ENCODE data around the gene MINDY4. TPM values are rescaled to one million over a fixed set of nuclear protein-coding genes. Genes with fewer than 3 reads are reported as not detected.

MINDY4 gene
- total RNA-seq, 1 donor = 10.5 TPM

GRCh38 chr7:30733216-30733615 lies 38.0 kb upstream of the MINDY4 start:
- Histone ChIP-seq H3K36me3 (ENCODE audit: insufficient read depth, low read length) (no peaks in the 10 kb centered on the region), H4K20me1 (ENCODE audit: insufficient read depth, low read length) (no peaks in the 10 kb centered on the region), H3K27ac (ENCODE audit: low read depth, low read length) (no peak overlapping the region), H3K4me3 (ENCODE audit: insufficient read depth, low read length) (no peak overlapping the region), H3K79me2 (ENCODE audit: insufficient read depth, low read length) (no peaks in the 10 kb centered on the region), H2AFZ (ENCODE audit: low read length) (no peak overlapping the region), H3K27me3 (ENCODE audit: insufficient read depth, low read length) (peaks cover 47% of the 10 kb centered on the region), H3K9me3 (ENCODE audit: low read depth, low read length) (no peaks in the 10 kb centered on the region), H3K4me1 (ENCODE audit: insufficient read depth, low read length) (no peaks in the 10 kb centered on the region), H3K4me2 (ENCODE audit: insufficient read depth, low read length) (no peak overlapping the region)
- DNase-seq (ENCODE audit: insufficient read length, low spot score, missing footprints) = no peak
- no peak for TF ChIP-seq CTCF (IDR thresholded peaks at IDR 0.05; ENCODE audit: extremely low read depth, low read depth, low read length)

GRCh38 chr7:30733691-30734090 lies 37.5 kb upstream of the MINDY4 start:
- Histone ChIP-seq H4K20me1 (ENCODE audit: insufficient read depth, low read length) (no peaks in the 10 kb centered on the region), H3K79me2 (ENCODE audit: insufficient read depth, low read length) (no peaks in the 10 kb centered on the region), H2AFZ (ENCODE audit: low read length) (no peak overlapping the region), H3K9me3 (ENCODE audit: low read depth, low read length) (no peaks in the 10 kb centered on the region), H3K27ac (ENCODE audit: low read depth, low read length) (no peak overlapping the region), H3K4me1 (ENCODE audit: insufficient read depth, low read length) (no peaks in the 10 kb centered on the region), H3K36me3 (ENCODE audit: insufficient read depth, low read length) (no peaks in the 10 kb centered on the region), H3K27me3 (ENCODE audit: insufficient read depth, low read length) (peaks cover 48% of the 10 kb centered on the region), H3K4me3 (ENCODE audit: insufficient read depth, low read length) (no peak overlapping the region), H3K4me2 (ENCODE audit: insufficient read depth, low read length) (no peak overlapping the region)
- peak; percentile 61 for DNase-seq (ENCODE audit: insufficient read length, low spot score, missing footprints)
- no peak for TF ChIP-seq CTCF (IDR thresholded peaks at IDR 0.05; ENCODE audit: extremely low read depth, low read depth, low read length)

GRCh38 chr7:30734497-30734896 lies 36.7 kb upstream of the MINDY4 start:
- TF ChIP-seq CTCF (IDR thresholded peaks at IDR 0.05; ENCODE audit: extremely low read depth, low read depth, low read length) = no peak
- Histone ChIP-seq H3K27ac (ENCODE audit: low read depth, low read length) (no peak overlapping the region), H3K4me1 (ENCODE audit: insufficient read depth, low read length) (no peaks in the 10 kb centered on the region), H3K79me2 (ENCODE audit: insufficient read depth, low read length) (no peaks in the 10 kb centered on the region), H4K20me1 (ENCODE audit: insufficient read depth, low read length) (no peaks in the 10 kb centered on the region), H3K36me3 (ENCODE audit: insufficient read depth, low read length) (no peaks in the 10 kb centered on the region), H3K4me3 (ENCODE audit: insufficient read depth, low read length) (no peak overlapping the region), H3K9me3 (ENCODE audit: low read depth, low read length) (no peaks in the 10 kb centered on the region), H3K27me3 (ENCODE audit: insufficient read depth, low read length) (peaks cover 48% of the 10 kb centered on the region), H2AFZ (ENCODE audit: low read length) (no peak overlapping the region), H3K4me2 (ENCODE audit: insufficient read depth, low read length) (no peak overlapping the region)
- DNase-seq (ENCODE audit: insufficient read length, low spot score, missing footprints) = peak; percentile 62

GRCh38 chr7:30735631-30736030 lies 35.6 kb upstream of the MINDY4 start:
- no peak for DNase-seq (ENCODE audit: insufficient read length, low spot score, missing footprints)
- Histone ChIP-seq H3K4me2 (ENCODE audit: insufficient read depth, low read length) (no peak overlapping the region), H4K20me1 (ENCODE audit: insufficient read depth, low read length) (no peaks in the 10 kb centered on the region), H3K4me1 (ENCODE audit: insufficient read depth, low read length) (no peaks in the 10 kb centered on the region), H2AFZ (ENCODE audit: low read length) (no peak overlapping the region), H3K36me3 (ENCODE audit: insufficient read depth, low read length) (no peaks in the 10 kb centered on the region), H3K4me3 (ENCODE audit: insufficient read depth, low read length) (no peak overlapping the region), H3K27me3 (ENCODE audit: insufficient read depth, low read length) (peaks cover 42% of the 10 kb centered on the region), H3K27ac (ENCODE audit: low read depth, low read length) (no peak overlapping the region), H3K79me2 (ENCODE audit: insufficient read depth, low read length) (no peaks in the 10 kb centered on the region), H3K9me3 (ENCODE audit: low read depth, low read length) (no peaks in the 10 kb centered on the region)
- no peak for TF ChIP-seq CTCF (IDR thresholded peaks at IDR 0.05; ENCODE audit: extremely low read depth, low read depth, low read length)
